ENCODE results near the gene MVD. TPM values are rescaled to one million over a fixed set of nuclear protein-coding genes. Genes with fewer than 3 reads are reported as not detected.
A peak's percentile ranks its signal among the peaks of the same experiment; 100 is the strongest.

MVD gene
- total RNA-seq, 1 donor from 2014 or later: 25.3 TPM

DNA sequence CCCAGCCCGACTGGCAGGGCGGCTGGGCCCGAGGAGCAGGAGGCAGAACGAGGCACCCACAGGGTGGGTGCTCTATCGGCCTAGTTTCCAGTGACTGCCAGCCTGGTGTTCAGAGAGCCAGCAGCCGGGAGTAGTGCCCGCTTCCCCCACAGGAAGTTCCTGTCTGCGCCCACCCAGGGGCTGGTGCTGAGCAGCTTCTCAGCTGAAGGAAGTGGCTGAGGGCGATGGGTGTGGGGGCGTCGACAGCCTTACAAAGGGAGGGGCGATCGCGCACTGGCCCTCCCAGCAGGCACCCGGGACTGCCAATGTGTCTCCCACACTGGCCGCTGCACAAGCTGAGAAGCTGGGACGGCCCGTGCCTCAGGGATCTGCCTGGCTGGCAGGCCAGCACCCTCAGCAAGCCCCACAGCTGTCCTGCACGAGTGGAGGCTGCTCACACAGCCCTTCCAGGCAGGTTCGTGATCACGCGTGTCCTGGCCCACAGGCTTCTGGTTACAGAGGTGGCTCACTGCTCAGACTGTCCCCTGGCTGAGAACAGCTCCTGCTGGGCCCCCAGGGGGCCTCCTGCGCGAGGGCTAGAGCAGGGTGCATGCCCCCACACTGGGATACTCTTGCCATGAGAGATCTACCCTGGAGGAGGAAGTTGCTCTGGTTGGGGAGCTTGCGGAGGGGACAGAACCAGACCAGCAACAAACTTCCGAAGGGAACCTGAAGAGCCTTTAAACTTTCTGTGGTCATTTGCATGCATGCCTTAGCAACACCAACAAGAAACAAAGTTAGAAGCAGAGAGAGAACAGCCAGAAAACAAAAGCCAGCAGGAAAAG is 40.8 kb upstream of the MVD start:
- Histone ChIP-seq H3K27ac (replicated peaks) (peak overlapping the region; percentile 85), H3K9me3 (replicated peaks) (no peaks in the 10 kb centered on the region), H3K4me1 (peaks cover 81% of the 10 kb centered on the region), H3K27me3 (ENCODE audit: low read depth) (no peaks in the 10 kb centered on the region), H3K4me3 (peak overlapping the region; percentile 99), H3K36me3 (peaks cover 8% of the 10 kb centered on the region)
- peak; percentile 55 for DNase-seq
- TF ChIP-seq, protein P1, sequence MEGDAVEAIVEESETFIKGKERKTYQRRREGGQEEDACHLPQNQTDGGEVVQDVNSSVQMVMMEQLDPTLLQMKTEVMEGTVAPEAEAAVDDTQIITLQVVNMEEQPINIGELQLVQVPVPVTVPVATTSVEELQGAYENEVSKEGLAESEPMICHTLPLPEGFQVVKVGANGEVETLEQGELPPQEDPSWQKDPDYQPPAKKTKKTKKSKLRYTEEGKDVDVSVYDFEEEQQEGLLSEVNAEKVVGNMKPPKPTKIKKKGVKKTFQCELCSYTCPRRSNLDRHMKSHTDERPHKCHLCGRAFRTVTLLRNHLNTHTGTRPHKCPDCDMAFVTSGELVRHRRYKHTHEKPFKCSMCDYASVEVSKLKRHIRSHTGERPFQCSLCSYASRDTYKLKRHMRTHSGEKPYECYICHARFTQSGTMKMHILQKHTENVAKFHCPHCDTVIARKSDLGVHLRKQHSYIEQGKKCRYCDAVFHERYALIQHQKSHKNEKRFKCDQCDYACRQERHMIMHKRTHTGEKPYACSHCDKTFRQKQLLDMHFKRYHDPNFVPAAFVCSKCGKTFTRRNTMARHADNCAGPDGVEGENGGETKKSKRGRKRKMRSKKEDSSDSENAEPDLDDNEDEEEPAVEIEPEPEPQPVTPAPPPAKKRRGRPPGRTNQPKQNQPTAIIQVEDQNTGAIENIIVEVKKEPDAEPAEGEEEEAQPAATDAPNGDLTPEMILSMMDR (IDR thresholded peaks at IDR 0.05; ENCODE audit: borderline replicate concordance): no peak
- intact Hi-C loops (cut with micrococcal nuclease): no loop called here

- peaks cover 76% of the 10 kb centered on the region for H3K4me1 ChIP-seq
- H3K27ac ChIP-seq (replicated peaks): peak overlapping the region; percentile 85
- intact Hi-C loops (cut with micrococcal nuclease): no loop called here
Observed at GRCh38 chr16:88702371-88703210, 39.7 kb upstream of the MVD start.

GRCh38 chr16:88701581-88702370 is 38.9 kb upstream of the MVD start:
- intact Hi-C loops (cut with micrococcal nuclease): no loop called here
- no peak for DNase-seq
- Histone ChIP-seq H3K4me1 (peaks cover 68% of the 10 kb centered on the region), H3K36me3 (peaks cover 27% of the 10 kb centered on the region), H3K27ac (replicated peaks) (peak overlapping the region; percentile 85), H3K27me3 (ENCODE audit: low read depth) (no peaks in the 10 kb centered on the region), H3K9me3 (replicated peaks) (no peaks in the 10 kb centered on the region), H3K4me3 (peak overlapping the region; percentile 48)
- TF ChIP-seq, protein P1 (IDR thresholded peaks at IDR 0.05; ENCODE audit: borderline replicate concordance): no peak

More at GRCh38 chr16:88702371-88703210, 39.7 kb upstream of the MVD start:
- no peaks in the 10 kb centered on the region for H3K27me3 ChIP-seq (ENCODE audit: low read depth)
- H3K4me3 ChIP-seq: peak overlapping the region; percentile 99
- no peaks in the 10 kb centered on the region for H3K9me3 ChIP-seq (replicated peaks)
- TF ChIP-seq, protein P1 (IDR thresholded peaks at IDR 0.05; ENCODE audit: borderline replicate concordance): no peak
- no peak for DNase-seq
- peaks cover 19% of the 10 kb centered on the region for H3K36me3 ChIP-seq

GRCh38 chr16:88700636-88701482 is 38.0 kb upstream of the MVD start:
- Histone ChIP-seq H3K4me1 (peaks cover 63% of the 10 kb centered on the region), H3K36me3 (peaks cover 33% of the 10 kb centered on the region), H3K27me3 (ENCODE audit: low read depth) (no peaks in the 10 kb centered on the region), H3K9me3 (replicated peaks) (no peaks in the 10 kb centered on the region), H3K27ac (replicated peaks) (peak overlapping the region; percentile 85), H3K4me3 (peak overlapping the region; percentile 48)
- TF ChIP-seq, protein P1 (IDR thresholded peaks at IDR 0.05; ENCODE audit: borderline replicate concordance): no peak
- peak; percentile 93 for DNase-seq
- intact Hi-C loops (cut with micrococcal nuclease): no loop called here
